NT2/D1 (cell line): ENCODE measurements around the gene METTL25.

Experiments
- DNase-seq: peaks from one replicate; pipeline ENCODE4 v3.0.0-alpha.2; 2011; ENCODE audit warnings: low read depth, low spot score
- H3K27me3 ChIP-seq: 2 replicates; pipeline ENCODE4 v1.6.0; 2011; ENCODE audit warnings: mild to moderate bottlenecking; ENCODE audit not compliant: insufficient read length, insufficient read depth
- H3K36me3 ChIP-seq: 2 replicates; pipeline ENCODE4 v1.6.1; 2011; ENCODE audit warnings: mild to moderate bottlenecking, low read length, mixed read lengths; ENCODE audit not compliant: insufficient read depth, insufficient read length
- H3K4me1 ChIP-seq: 2 replicates; pipeline ENCODE4 v1.5.1; 2011; ENCODE audit not compliant: insufficient read depth, insufficient read length
- H3K4me3 ChIP-seq: 2 replicates; pipeline ENCODE4 v1.5.1; 2011; ENCODE audit warnings: low read depth; ENCODE audit not compliant: insufficient read length
- H3K9ac ChIP-seq: 2 replicates; pipeline ENCODE4 v1.6.0; 2011; ENCODE audit warnings: low read depth; ENCODE audit not compliant: insufficient read length
- H3K9me3 ChIP-seq: 2 replicates; pipeline ENCODE4 v1.5.1; 2011; ENCODE audit warnings: mild to moderate bottlenecking, low read length; ENCODE audit not compliant: insufficient read depth
- SUZ12 ChIP-seq: IDR thresholded peaks from 2 replicates; pipeline ENCODE4 v1.6.1; 2011; ENCODE audit not compliant: insufficient read length, insufficient read depth; ENCODE audit errors: extremely low read depth
- YY1 ChIP-seq: IDR thresholded peaks from 2 replicates; pipeline ENCODE4 v1.6.1; 2011; ENCODE audit not compliant: insufficient read length, insufficient read depth
- ZNF274 ChIP-seq: IDR thresholded peaks from 2 replicates; pipeline ENCODE4 v1.6.1; 2011; ENCODE audit warnings: mild to moderate bottlenecking, low read depth, low read length

The METTL25 gene

GRCh38 chr12:82363990-82364389 lies 5.7 kb downstream of the METTL25 start:
- Histone ChIP-seq H3K4me1 (no peaks in the 10 kb centered on the region), H3K9me3 (peaks cover 28% of the 10 kb centered on the region; the same call in 1 of the 2 replicates), H3K36me3 (peaks cover 9% of the 10 kb centered on the region), H3K9ac (no peak overlapping the region), H3K27me3 (no peaks in the 10 kb centered on the region), H3K4me3 (no peak overlapping the region)
- DNase-seq: no peak
- TF ChIP-seq YY1 (no peak), SUZ12 (no peak), ZNF274 (no peak)

DNA sequence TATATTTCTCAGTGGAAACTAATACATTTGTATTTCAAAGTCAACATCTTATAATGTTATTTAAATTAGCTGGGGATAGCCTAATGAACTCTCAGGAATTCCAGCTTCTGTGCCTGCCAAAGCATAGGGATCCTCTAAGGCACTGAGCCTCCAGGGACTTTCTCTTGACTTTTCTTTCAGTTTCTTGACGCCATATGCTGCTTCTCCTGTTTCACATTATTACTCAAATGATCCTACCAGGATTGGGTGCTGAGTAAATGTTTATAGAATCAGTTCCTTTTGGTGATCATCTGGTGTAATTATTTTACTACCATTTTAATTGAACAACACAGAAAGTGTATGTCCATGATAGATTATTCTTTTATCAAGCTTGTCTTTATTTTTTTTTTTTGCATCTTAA lies 7.9 kb downstream of the METTL25 start:
- H3K4me3 ChIP-seq: no peak overlapping the region
- peaks cover 5% of the 10 kb centered on the region for H3K36me3 ChIP-seq
- H3K9ac ChIP-seq: no peak overlapping the region
- no peaks in the 10 kb centered on the region for H3K4me1 ChIP-seq
- peaks cover 7% of the 10 kb centered on the region; the same call in 1 of the 2 replicates for H3K9me3 ChIP-seq
- no peaks in the 10 kb centered on the region for H3K27me3 ChIP-seq
- no peak for DNase-seq
- TF ChIP-seq ZNF274: no peak
- TF ChIP-seq YY1: no peak

DNA sequence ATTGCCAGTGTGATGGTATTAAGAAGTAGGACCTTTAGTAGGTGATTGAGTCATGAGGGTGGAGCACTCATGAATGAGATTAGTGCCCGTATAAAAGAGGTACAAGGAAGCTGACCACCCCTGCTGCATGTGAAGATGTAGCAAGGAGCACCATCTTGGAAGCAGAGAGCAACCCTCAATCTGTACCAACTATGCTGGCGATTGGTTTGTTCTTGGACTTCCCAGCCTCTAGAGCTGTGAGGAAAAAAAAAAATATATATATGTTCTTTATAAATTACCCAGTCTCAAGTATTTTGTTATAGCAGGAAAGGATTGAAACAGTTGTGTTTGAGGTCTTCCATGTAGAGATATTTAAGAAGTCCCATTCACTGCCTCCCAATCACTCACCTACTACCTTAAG lies 16.9 kb downstream of the METTL25 start:
- no peak for DNase-seq
- TF ChIP-seq YY1 (no peak), SUZ12 (no peak), ZNF274 (no peak)
- Histone ChIP-seq H3K36me3 (peaks cover 3% of the 10 kb centered on the region), H3K9me3 (peaks cover 19% of the 10 kb centered on the region; the same call in 1 of the 2 replicates), H3K27me3 (no peaks in the 10 kb centered on the region), H3K4me3 (no peak overlapping the region), H3K9ac (no peak overlapping the region), H3K4me1 (no peaks in the 10 kb centered on the region)

DNA sequence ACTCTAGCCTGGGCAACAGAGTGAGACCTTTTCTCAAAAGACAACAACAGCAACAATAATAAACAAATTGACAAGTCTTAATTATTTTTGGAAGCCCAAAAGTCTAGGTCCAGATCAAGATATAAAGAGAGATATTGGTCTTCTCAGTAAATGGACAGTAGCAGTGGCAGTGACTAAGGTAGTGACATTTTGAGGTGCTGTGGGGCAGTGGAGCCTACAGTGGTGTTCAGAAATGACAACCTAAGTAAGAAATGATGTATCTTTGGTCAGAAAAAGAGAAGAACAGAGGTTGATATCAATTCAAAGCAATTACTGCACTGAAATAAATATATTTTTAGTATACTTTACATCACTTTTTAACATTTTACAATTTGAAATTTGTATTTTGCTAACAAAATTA lies 20.7 kb downstream of the METTL25 start:
- TF ChIP-seq ZNF274: no peak
- TF ChIP-seq YY1: no peak
- no peak for TF ChIP-seq SUZ12
- Histone ChIP-seq H3K9me3 (peaks cover 13% of the 10 kb centered on the region; the same call in 1 of the 2 replicates), H3K4me3 (no peak overlapping the region), H3K9ac (no peak overlapping the region), H3K36me3 (peaks cover 1% of the 10 kb centered on the region), H3K27me3 (no peaks in the 10 kb centered on the region), H3K4me1 (no peaks in the 10 kb centered on the region)
- no peak for DNase-seq

- TF ChIP-seq ZNF274: no peak
- no peak for TF ChIP-seq SUZ12
- no peak for TF ChIP-seq YY1
- no peaks in the 10 kb centered on the region for H3K36me3 ChIP-seq
- no peaks in the 10 kb centered on the region for H3K27me3 ChIP-seq
- H3K9ac ChIP-seq: no peak overlapping the region
- H3K4me1 ChIP-seq: no peaks in the 10 kb centered on the region
- DNase-seq: no peak
- H3K9me3 ChIP-seq: no peaks in the 10 kb centered on the region
- H3K4me3 ChIP-seq: no peak overlapping the region
Measured at GRCh38 chr12:82383930-82384552, 25.7 kb downstream of the METTL25 start.

GRCh38 chr12:82398879-82399278 lies 40.5 kb downstream of the METTL25 start:
- H3K4me1 ChIP-seq: no peaks in the 10 kb centered on the region

GRCh38 chr12:82400819-82401218 lies 42.5 kb downstream of the METTL25 start:
- Histone ChIP-seq H3K4me3 (no peak overlapping the region), H3K36me3 (no peaks in the 10 kb centered on the region), H3K9ac (no peak overlapping the region), H3K4me1 (no peaks in the 10 kb centered on the region), H3K9me3 (no peaks in the 10 kb centered on the region), H3K27me3 (no peaks in the 10 kb centered on the region)
- TF ChIP-seq YY1 (no peak), SUZ12 (no peak), ZNF274 (no peak)
- no peak for DNase-seq

More at GRCh38 chr12:82398879-82399278, 40.5 kb downstream of the METTL25 start:
- TF ChIP-seq SUZ12: no peak
- no peak for TF ChIP-seq YY1
- no peak for TF ChIP-seq ZNF274
- no peak for DNase-seq
- no peak overlapping the region for H3K4me3 ChIP-seq
- H3K9me3 ChIP-seq: no peaks in the 10 kb centered on the region
- no peaks in the 10 kb centered on the region for H3K36me3 ChIP-seq
- H3K27me3 ChIP-seq: no peaks in the 10 kb centered on the region
- no peak overlapping the region for H3K9ac ChIP-seq

DNA sequence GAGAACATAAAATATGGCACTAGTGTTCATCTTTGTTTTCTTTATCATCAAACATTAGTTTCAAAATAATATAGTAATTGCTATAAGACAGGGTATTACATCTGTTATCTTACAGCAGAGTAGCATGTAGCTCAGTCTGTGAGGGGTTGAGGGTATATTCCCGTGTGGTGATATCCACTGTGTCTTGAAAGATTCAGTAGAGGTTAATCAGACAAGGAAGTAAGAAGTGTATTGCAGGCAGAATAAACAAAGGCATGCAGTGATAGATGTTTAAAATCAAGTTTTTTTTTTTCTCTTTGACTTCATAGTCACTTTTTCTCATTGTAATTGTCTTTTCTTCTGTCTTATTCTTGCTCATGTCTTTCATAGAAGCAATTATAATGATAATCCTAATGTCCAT lies 48.3 kb downstream of the METTL25 start:
- H3K36me3 ChIP-seq: peaks cover 3% of the 10 kb centered on the region
- no peaks in the 10 kb centered on the region for H3K9me3 ChIP-seq
- no peak for DNase-seq
- H3K4me3 ChIP-seq: no peak overlapping the region
- TF ChIP-seq YY1: no peak
- no peak for TF ChIP-seq ZNF274
- TF ChIP-seq SUZ12: no peak
- H3K27me3 ChIP-seq: no peaks in the 10 kb centered on the region
- H3K9ac ChIP-seq: no peak overlapping the region
- no peaks in the 10 kb centered on the region for H3K4me1 ChIP-seq
